HepG2 (cell line): Measurements from ENCODE around the gene CRTC2. TPM values are rescaled to one million over a fixed set of nuclear protein-coding genes. Genes with fewer than 3 reads are reported as not detected.

Experiments
- ATAC-seq: fragments of 200-7000 bp; cut with Tn5 transposase; 3 replicates; pipeline ENCODE4 v1.9.1; 2020; ENCODE audit warnings: mild to moderate bottlenecking, moderate library complexity
- BruUV-seq: library from RNA; stranded (reverse); fragments of 400-500 nt; replicated peaks from 2 replicates; lab custom pipeline; 2021; lab: Mats Ljungman, UMichigan
- CTCF ChIA-PET: fragments of 300-600 bp; formaldehyde crosslinking; extraction: SDS; loops from one replicate; lab custom pipeline; 2021; ENCODE audit warnings: low total read pairs, inconsistent platforms, low intra/inter-chr PET ratio; lab: Yijun Ruan, JAX
- POLR2A ChIA-PET: fragments of 350-600 bp; sonication (Branson Sonifier 250); formaldehyde crosslinking; loops from one replicate; lab custom pipeline; 2020; ENCODE audit warnings: antibody characterized with exemption, inconsistent platforms; lab: Yijun Ruan, JAX
- DNase-seq: peaks from one replicate; pipeline ENCODE4 v3.0.0-alpha.2; 2015; ENCODE audit warnings: low spot score
- FAIRE-seq: peaks from 3 replicates; lab custom pipeline; 2011; peaks lifted over from hg19 to GRCh38; lab: Jason Lieb, UNC
- H2AFZ ChIP-seq: one replicate; pipeline ENCODE4 v1.6.1; 2011; ENCODE audit warnings: low read length, inconsistent platforms
- H3K27ac ChIP-seq: fragments of 300-600 bp; 3 replicates; pipeline ENCODE4 v1.8.0; 2011; ENCODE audit warnings: mixed run types, mild to moderate bottlenecking, mixed read lengths, low read length, inconsistent platforms; ENCODE audit not compliant: insufficient read depth; ENCODE audit errors: extremely low read length
- H3K27me3 ChIP-seq, 2 experiments: fragments of 200-600 bp in 1 of 2; 2 replicates in 1 of 2; 3 replicates in 1 of 2; pipeline versions ENCODE4 v1.6.0 to v1.8.0; 2011; ENCODE audit warnings: low read length in 2 of 2, mild to moderate bottlenecking in 2 of 2, moderate library complexity in 2 of 2, inconsistent platforms in 1 of 2; ENCODE audit not compliant: insufficient read depth in 2 of 2, control insufficient read depth in 1 of 2
- H3K36me3 ChIP-seq, 2 experiments: fragments of 200-600 bp in 1 of 2; replicated peaks in 1 of 2; 2 replicates in 1 of 2; 3 replicates in 1 of 2; pipeline versions ENCODE4 v1.5.1 to v1.8.0; 2011; ENCODE audit warnings: low read length in 2 of 2, inconsistent platforms in 1 of 2; ENCODE audit not compliant: insufficient read depth in 2 of 2, control insufficient read depth in 1 of 2
- H3K4me1 ChIP-seq: 2 replicates; pipeline ENCODE4 v1.5.1; 2012; ENCODE audit warnings: low read length, inconsistent platforms; ENCODE audit not compliant: insufficient read depth
- H3K4me2 ChIP-seq: 2 replicates; pipeline ENCODE4 v1.6.0; 2011; ENCODE audit warnings: low read depth, low read length, inconsistent platforms
- H3K4me3 ChIP-seq, 3 experiments: fragments of 200-600 bp in 1 of 3; sonication (generic), shearing (Covaris generic) in 1 of 3; replicated peaks in 1 of 3; 2 replicates each; pipeline ENCODE4 v1.5.1; 2011 to 2016; ENCODE audit warnings: low read length in 3 of 3, inconsistent platforms in 2 of 3, low read depth in 2 of 3, mild to moderate bottlenecking in 2 of 3, control low read depth in 1 of 3, mixed read lengths in 1 of 3; ENCODE audit not compliant: insufficient read depth in 1 of 3
- H3K79me2 ChIP-seq: one replicate; pipeline ENCODE4 v1.6.1; 2011; ENCODE audit warnings: low read length, inconsistent platforms; ENCODE audit not compliant: insufficient read depth
- H3K9ac ChIP-seq: 2 replicates; pipeline ENCODE4 v1.6.0; 2011; ENCODE audit warnings: mild to moderate bottlenecking, low read depth, low read length, inconsistent platforms; ENCODE audit not compliant: insufficient read depth
- H3K9me3 ChIP-seq: 2 replicates; pipeline ENCODE4 v1.5.1; 2012; ENCODE audit warnings: mild to moderate bottlenecking, low read length
- H4K20me1 ChIP-seq: 2 replicates; pipeline ENCODE4 v1.6.0; 2011; ENCODE audit warnings: inconsistent platforms, mild to moderate bottlenecking, low read length, moderate library complexity; ENCODE audit not compliant: insufficient read depth
- CREM ChIP-seq, 2 experiments: sonication (generic) in 1 of 2; formaldehyde crosslinking in 1 of 2; IDR thresholded peaks; 2 replicates each; pipeline versions ENCODE4 v1.4.0 to v1.6.1; 2016 to 2020; ENCODE audit warnings: antibody characterized with exemption in 1 of 2, mild to moderate bottlenecking in 1 of 2, missing genetic modification reagents in 1 of 2
- CSRNP1 ChIP-seq: sonication (generic); formaldehyde crosslinking; IDR thresholded peaks from 2 replicates; pipeline ENCODE4 v1.8.1; 2023; ENCODE audit warnings: mild to moderate bottlenecking, missing genetic modification reagents
- DMAP1 ChIP-seq: IDR thresholded peaks from 2 replicates; pipeline ENCODE4 v1.6.1; 2016
- DRAP1 ChIP-seq: IDR thresholded peaks from 2 replicates; pipeline ENCODE4 v1.6.1; 2016; ENCODE audit warnings: missing genetic modification reagents, missing compliant biosample characterization
- NAIF1 ChIP-seq: sonication (generic); formaldehyde crosslinking; IDR thresholded peaks from 2 replicates; pipeline ENCODE4 v1.5.0; 2020; ENCODE audit warnings: mild to moderate bottlenecking, missing genetic modification reagents, borderline replicate concordance
- NFE2 ChIP-seq: sonication (generic); formaldehyde crosslinking; IDR thresholded peaks from 2 replicates; pipeline ENCODE4 v1.4.0; 2020; ENCODE audit warnings: missing genetic modification reagents
- POLR2AphosphoS5 ChIP-seq: IDR thresholded peaks from 2 replicates; pipeline ENCODE4 v1.6.1; 2012; ENCODE audit warnings: low read depth, low read length
- SIN3A ChIP-seq: IDR thresholded peaks from 2 replicates; pipeline ENCODE4 v1.6.1; 2011; ENCODE audit warnings: low read depth, mild to moderate bottlenecking, control low read depth, low read length, borderline replicate concordance
- SP5 ChIP-seq: IDR thresholded peaks from 2 replicates; pipeline ENCODE4 v1.6.1; 2016; ENCODE audit warnings: low read depth, borderline replicate concordance
- TARDBP ChIP-seq: sonication (generic); formaldehyde crosslinking; IDR thresholded peaks from 2 replicates; pipeline ENCODE4 v1.8.0; 2022; ENCODE audit warnings: mild to moderate bottlenecking, missing genetic modification reagents
- THAP11 ChIP-seq: IDR thresholded peaks from 2 replicates; pipeline ENCODE4 v1.6.1; 2016; ENCODE audit warnings: missing biosample characterization, missing genetic modification reagents
- ZNF232 ChIP-seq: sonication (generic); formaldehyde crosslinking; IDR thresholded peaks from 2 replicates; pipeline ENCODE4 v1.4.0; 2020; ENCODE audit warnings: missing genetic modification reagents, borderline replicate concordance
- ZNF362 ChIP-seq: sonication (generic); formaldehyde crosslinking; IDR thresholded peaks from 2 replicates; pipeline ENCODE4 v1.4.0; 2020; ENCODE audit warnings: missing genetic modification reagents, mild to moderate bottlenecking, borderline replicate concordance
- ZNF619 ChIP-seq: sonication (generic); formaldehyde crosslinking; IDR thresholded peaks from 2 replicates; pipeline ENCODE4 v1.4.0; 2020; ENCODE audit warnings: mild to moderate bottlenecking, missing genetic modification reagents
- ZSCAN25 ChIP-seq: sonication (generic); formaldehyde crosslinking; IDR thresholded peaks from 2 replicates; pipeline ENCODE4 v1.8.0; 2022; ENCODE audit warnings: mild to moderate bottlenecking, missing genetic modification reagents
- WGBS: methylation state at CpG from one replicate; pipeline ENCODE4 v1.1.6; 2017; ENCODE audit warnings: low lambda C conversion rate; 5-methylcytosine and 5-hydroxymethylcytosine counted together
- in situ Hi-C: cut with HindIII; loops from 2 replicates; pipeline ENCODE4 v1.10.0; 2017; ENCODE audit warnings: low pct_unique_long_range_greater_than_20kb; ENCODE audit not compliant: extremely low pct_ligation_motif_present
- intact Hi-C: fragments of 100-400 bp; cut with micrococcal nuclease; formaldehyde crosslinking; loops from one replicate; pipeline ENCODE4 v1.10.0; 2022; ENCODE audit not compliant: unreplicated experiment
- polyA plus RNA-seq, 8 experiments: library from polyadenylated mRNA; depleted of rRNA in 3 of 8; stranded (reverse) in 7 of 8; unstranded in 1 of 8; fragments of >200 nt; fragmentation: Illumina TruSeq in 4 of 8; extraction: Trizol in 4 of 8; gene quantifications; 2 replicates each; pipeline versions ENCODE4 v1.2.1 to v1.2.3, GENCODE V29; 2011 to 2016; ENCODE audit warnings: low read depth in 4 of 8, missing spikeins in 1 of 8, mixed read lengths in 1 of 8; ENCODE audit not compliant: insufficient read depth in 1 of 8
- total RNA-seq, 5 experiments: library from RNA; depleted of rRNA; stranded (reverse); fragments of >200 nt; fragmentation: Illumina TruSeq; extraction: Trizol; gene quantifications; 2 replicates each; pipeline ENCODE4 v1.2.3, GENCODE V29; 2016; ENCODE audit warnings: low read depth in 1 of 5
- TF ChIP-seq, protein P1 (sequence below): sonication (generic); formaldehyde crosslinking; IDR thresholded peaks from 2 replicates; pipeline ENCODE4; 2020; ENCODE audit warnings: missing genetic modification reagents, mild to moderate bottlenecking, borderline replicate concordance

Gene CRTC2
- total and polyA plus RNA-seq, 2 of the 13 experiments (the other 11 are each of a cell fraction or from before 2014, with no cell fraction given): 6.1 to 26.7 TPM

GRCh38 chr1:153985941-153986761, 27.7 kb upstream of the CRTC2 start, which contains the start of gene RAB13:
Gene RAB13 (minus strand): TSS chr1:153986339. CDS start chr1:153986236, 103 bp downstream.
- Histone ChIP-seq H3K4me2 (peak within 1 kb of the TSS; percentile 97), H3K4me1 (peaks cover 19% of the 10 kb centered on the region), H3K36me3 (no peaks in the 10 kb centered on the region; a peak in 1 of 5 replicates), H3K4me3 (peak within 1 kb of the TSS; percentile 79 to 93 (median 89)), H3K9ac (peak within 1 kb of the TSS; percentile 83), H3K79me2 (peaks cover 13% of the 10 kb centered on the region), H3K27ac (peak within 1 kb of the TSS; percentile 82), H3K9me3 (no peaks in the 10 kb centered on the region), H3K27me3 (no peaks in the 10 kb centered on the region; a peak in 1 of 5 replicates), H4K20me1 (no peaks in the 10 kb centered on the region), H2AFZ (peak within 1 kb of the TSS; percentile 97)
- 1% methylated on average over 17 of the region's 32 CpGs for whole genome bisulfite sequencing
- DNase-seq (peak; percentile 81), FAIRE-seq (no peak), ATAC-seq (peak; percentile 90)
- in situ Hi-C loops (loop anchor here (5.0 to 10.0 kb wide), 2 partner anchors 189 to 301 kb away; no protein-coding TSS in a partner anchor), intact Hi-C loops (loop anchor here (1.0 to 5.0 kb wide), 5 partner anchors 8 to 309 kb away; partner anchors contain the start of genes DENND4B and NPR1)
- ChIA-PET CTCF (interaction anchor here (1.2 to 2.9 kb wide), 4 partner anchors 39 to 237 kb away, joined by 3 to 35 read pairs (median 14); partner anchors contain the start of gene DENND4B), POLR2A (interaction anchor here (0.6 to 7.5 kb wide), 21 partner anchors 8 to 359 kb away, joined by 3 to 92 read pairs (median 3); partner anchors contain the start of genes CREB3L4, CRTC2, DENND4B and GATAD2B)
- BruUV-seq: no TSS peak
- TF ChIP-seq TARDBP (CRISPR knock-in tag) (peak; percentile 16; the same call in 1 of the 2 replicates), THAP11 (CRISPR knock-in tag) (0 out of 2 replicates have a peak, but pooled peaks have one; percentile 14), SIN3A (peak; percentile 77; the same call in 1 of the 2 replicates), DRAP1 (CRISPR knock-in tag) (0 out of 2 replicates have a peak, but pooled peaks have one; percentile 14), NAIF1 (CRISPR knock-in tag) (0 out of 2 replicates have a peak, but pooled peaks have one; percentile 7), SP5 (peak; percentile 57; the same call in 1 of the 2 replicates), ZNF362 (CRISPR knock-in tag) (no peak), POLR2AphosphoS5 (peak; percentile 52; the same call in 1 of the 2 replicates), CREM (IDR thresholded peaks at IDR 0.05) (no peak; the same call in 1 of the 2 replicates), CREM (CRISPR knock-in tag; IDR thresholded peaks at IDR 0.05) (no peak), ZNF232 (no peak), ZNF619 (CRISPR knock-in tag) (0 out of 2 replicates have a peak, but pooled peaks have one; percentile 14), NFE2 (no peak), CSRNP1 (CRISPR knock-in tag) (no peak), ZSCAN25 (no peak), DMAP1 (CRISPR knock-in tag) (0 out of 2 replicates have a peak, but pooled peaks have one; percentile 4)
- TF ChIP-seq, protein P1, sequence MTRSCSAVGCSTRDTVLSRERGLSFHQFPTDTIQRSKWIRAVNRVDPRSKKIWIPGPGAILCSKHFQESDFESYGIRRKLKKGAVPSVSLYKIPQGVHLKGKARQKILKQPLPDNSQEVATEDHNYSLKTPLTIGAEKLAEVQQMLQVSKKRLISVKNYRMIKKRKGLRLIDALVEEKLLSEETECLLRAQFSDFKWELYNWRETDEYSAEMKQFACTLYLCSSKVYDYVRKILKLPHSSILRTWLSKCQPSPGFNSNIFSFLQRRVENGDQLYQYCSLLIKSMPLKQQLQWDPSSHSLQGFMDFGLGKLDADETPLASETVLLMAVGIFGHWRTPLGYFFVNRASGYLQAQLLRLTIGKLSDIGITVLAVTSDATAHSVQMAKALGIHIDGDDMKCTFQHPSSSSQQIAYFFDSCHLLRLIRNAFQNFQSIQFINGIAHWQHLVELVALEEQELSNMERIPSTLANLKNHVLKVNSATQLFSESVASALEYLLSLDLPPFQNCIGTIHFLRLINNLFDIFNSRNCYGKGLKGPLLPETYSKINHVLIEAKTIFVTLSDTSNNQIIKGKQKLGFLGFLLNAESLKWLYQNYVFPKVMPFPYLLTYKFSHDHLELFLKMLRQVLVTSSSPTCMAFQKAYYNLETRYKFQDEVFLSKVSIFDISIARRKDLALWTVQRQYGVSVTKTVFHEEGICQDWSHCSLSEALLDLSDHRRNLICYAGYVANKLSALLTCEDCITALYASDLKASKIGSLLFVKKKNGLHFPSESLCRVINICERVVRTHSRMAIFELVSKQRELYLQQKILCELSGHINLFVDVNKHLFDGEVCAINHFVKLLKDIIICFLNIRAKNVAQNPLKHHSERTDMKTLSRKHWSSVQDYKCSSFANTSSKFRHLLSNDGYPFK (CRISPR knock-in tag): no peak
